GM18502 (cell line): ENCODE data around the gene FARS2.
"Not testable (repeated sequence)": the region's sequence is repeated elsewhere in the genome, so short reads cannot be mapped to it uniquely, and the experiment has no call there.

Source experiments
- ATAC-seq: cut with Tn5 transposase; IDR thresholded peaks from one replicate; pipeline ENCODE4 v1.9.1; 2021; ENCODE audit warnings: mild to moderate bottlenecking; ENCODE audit not compliant: unreplicated experiment, poor library complexity

The FARS2 gene

DNA sequence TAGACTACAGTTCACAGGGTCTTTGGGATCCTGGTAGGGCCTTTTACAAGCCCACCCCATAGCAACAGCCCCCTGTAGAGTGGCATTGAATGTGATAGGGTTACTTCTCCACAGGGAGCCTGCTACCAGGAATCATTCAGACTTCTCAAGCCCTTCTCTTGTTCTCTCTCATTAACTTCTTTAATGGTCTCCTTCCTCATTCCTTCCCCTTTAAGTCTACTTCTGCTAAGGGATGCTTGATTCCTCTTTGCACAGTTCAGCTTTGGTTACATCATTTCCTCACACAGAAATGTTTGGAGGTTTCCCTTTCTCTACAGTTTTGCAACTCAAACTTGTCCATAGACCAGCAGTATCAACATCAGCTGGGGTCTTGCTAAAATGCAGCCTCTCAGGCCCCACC, 437.8 kb downstream of the FARS2 start:
- ATAC-seq = not testable (repeated sequence)

DNA sequence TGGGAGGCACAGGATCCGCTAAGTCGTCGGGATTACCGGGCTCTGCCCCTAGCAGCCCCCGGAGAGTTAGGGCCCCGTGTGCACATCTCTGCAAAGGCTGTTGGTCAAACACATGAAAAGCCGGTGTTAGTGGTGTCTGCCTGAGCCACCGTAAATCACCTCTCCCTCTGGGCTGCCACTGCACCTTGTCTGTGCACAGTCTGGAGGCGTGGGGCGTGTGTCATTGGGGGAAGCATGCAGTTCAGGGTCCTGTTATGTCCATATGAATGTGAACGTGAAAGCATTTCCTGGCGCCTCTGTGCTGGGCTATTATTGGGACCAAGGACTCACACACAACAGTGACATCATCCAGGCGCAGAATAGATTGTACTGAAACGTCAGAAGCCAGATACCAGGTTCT, 439.9 kb downstream of the FARS2 start:
- no peak for ATAC-seq

DNA sequence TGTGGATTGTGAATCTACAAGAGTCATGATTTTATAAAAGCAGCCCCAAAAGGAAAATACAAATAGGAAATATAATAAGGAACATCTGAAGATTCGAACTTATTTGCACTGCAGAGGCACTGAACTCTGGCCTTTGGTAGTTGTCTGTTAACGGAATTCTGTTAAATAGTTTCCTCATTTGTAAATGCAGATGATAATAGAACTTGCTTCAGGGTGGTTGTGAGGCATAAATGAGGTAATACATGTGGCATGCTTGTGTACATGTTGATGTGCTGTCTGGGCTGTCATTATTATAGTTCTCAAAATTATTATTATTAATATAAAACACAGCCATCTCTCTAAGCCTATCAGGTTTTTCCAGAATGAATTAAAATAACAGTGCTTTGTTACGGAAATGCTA, 443.4 kb downstream of the FARS2 start:
- ATAC-seq = no peak

DNA sequence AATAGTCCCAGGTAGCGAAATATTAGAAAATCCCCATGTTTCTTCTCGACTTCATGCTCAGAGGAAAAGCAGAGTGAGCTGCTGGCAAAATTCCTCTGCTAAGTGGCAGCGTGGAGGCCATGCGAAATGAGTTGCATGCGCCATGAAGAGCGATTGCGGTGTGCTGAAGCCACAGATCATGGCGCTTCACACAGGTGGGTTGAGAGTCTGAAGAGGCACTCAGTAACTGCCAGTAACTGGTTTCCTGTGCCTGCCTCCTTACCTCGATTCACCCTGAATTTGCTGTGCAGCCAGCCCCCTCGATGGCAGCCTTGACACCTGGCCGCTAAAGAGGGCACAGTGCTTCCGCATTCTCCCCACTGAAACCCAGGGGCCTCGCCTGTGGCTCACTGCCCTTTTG, 443.9 kb downstream of the FARS2 start:
- no peak for ATAC-seq

DNA sequence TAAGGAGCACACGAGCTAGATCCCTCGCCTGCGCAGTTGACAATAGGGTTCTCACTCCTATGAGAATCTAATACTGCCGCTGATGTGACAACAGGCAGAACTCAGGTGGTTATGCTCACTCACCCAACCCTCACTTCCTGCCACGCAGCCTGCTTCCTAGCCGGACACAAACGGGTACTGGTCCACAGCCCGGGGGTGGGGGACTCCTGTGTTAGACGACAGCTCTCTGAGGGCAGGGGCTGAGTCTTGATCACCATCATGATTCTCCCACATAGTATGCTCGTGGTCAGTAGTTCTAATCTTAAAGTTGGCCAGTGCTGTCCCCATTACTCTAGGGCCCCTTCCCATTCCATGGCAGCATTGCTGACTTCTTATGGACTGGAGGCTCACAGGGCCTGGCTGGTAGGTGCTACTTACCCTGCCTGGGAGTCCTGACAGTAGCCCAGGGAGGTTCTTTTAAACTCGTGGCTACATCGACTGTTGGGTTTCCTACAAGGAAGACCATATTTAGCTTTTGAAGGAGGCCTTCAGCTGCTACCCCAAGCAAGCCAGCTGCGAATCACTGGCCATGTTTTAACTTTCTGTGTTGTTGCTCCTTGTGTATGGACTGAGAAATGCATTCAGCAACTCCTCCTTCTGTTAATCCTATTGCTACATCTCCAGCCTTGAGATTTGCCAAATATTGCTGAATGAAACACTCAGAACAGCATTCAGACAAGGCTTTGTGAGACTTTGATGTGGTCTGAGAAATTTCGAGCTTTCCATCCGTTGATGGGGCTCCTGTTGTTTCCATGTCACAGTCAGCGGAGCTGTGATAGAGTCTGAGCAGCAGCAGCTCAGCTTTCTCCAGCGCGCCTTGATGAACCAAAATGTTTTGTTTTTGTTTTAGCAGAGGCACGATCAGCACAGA, 445.1 kb downstream of the FARS2 start:
- ATAC-seq = no peak

DNA sequence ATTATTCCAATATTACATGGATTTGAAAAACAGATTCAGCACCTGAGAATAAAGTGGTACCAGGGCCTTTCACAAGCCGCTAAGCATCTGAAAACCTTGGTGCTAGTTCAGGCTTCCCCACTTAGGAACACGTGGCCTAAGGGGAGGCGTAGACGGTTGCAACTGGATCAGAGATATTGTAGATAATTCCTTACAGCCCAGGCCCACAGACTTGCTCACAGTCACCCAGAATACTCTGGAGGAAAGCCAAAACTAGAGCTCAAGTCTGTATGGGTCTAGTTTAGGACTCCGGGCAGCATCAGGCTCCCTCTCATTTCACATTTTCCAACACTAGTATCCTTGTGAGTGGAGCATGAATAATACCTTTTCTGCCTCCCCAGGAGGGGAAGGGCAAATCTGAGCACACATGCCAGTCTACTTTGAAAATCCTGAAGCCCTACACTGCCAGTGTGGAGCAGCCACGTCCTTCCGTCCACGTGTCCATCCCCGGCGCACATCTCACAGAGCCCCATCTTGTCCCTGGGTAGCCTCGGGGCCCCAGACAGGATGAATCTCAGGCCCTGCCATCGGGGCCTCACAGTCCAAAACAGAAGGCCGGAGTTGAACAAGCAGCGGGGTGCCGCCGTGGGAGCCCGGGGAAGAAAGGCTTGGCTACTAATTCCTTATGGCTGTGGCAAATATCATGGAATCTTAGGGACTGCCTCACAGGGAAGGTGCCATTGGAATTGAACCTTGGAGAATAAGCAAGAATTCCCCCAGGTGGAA, 446.1 kb downstream of the FARS2 start:
- ATAC-seq = no peak

DNA sequence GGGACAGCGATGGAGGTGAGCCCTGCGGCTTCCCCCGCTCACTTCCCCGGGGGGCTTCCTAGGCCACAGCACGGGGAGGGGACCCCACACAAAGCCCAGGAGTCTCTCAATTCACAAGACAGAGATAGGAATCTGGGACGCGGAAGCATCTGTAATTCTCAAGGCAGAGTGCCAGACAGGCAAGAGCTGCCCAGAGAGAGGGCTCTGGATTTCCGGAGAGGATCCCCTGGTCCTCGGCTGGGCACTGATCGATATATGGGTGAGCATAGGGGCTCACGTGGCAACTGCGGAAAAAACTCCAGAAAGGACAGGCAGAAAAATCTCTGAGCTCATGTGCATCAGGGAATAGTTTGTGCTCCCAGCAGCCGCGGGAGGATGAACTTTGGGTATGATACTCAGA, 449.2 kb downstream of the FARS2 start:
- no peak for ATAC-seq

DNA sequence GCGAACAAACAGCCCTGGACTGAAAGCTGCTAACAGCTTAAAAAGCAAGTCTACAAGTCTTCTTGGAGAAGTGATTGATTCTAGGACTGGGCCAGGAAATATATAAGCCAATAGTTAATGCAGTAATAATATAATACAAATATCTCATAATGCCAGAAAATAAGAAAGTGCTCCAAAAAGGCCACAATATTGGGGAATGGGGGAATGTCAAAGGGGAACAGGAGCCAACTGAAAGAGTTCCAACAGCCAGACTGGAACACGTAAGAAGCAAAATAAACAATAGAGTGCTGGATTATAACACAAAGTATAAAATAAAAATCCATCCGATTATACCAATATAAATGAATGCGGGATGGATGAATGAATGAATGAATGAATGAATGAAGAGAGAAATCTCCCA, 449.6 kb downstream of the FARS2 start:
- no peak for ATAC-seq

DNA sequence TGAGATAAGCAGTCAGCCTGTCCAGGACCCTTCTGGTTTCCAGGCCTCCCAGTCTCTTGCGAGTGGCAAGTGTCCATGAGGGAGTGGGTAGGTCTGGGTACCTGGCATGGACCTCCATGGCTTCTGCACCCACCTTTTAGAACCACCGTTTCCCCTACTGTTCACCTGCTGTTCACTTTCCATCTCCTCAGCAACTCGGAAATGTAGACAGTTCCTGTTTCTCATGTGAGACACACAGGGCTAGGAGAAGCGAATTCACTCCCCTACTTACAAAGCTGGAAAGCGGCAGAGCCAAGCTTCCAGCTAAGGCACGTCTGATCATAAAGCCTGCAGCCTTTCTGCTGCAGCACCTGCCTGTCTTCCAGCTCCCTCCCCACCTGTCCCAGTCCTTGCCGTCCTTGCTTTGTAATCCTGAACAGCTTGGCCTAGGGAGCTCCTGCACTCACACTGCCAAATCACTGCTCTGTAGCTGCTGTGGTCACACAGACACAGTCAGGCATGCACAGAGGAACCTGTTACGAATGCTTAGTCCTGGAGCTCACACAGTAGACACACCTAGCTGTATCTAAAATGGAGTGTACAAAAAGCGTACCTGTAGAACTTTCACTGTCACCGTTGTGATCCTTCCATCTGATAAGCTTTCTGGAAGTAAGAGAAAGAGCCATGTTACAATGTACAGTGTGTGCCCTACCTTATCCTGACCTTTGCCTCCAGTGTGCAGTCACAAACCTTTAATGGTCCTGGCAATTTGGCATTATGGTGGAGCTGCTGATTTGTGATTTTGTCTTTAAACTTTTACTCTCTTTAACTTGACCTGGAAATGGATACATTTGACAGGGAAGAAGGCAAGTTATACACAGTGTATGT, 451.3 kb downstream of the FARS2 start:
- ATAC-seq = no peak

DNA sequence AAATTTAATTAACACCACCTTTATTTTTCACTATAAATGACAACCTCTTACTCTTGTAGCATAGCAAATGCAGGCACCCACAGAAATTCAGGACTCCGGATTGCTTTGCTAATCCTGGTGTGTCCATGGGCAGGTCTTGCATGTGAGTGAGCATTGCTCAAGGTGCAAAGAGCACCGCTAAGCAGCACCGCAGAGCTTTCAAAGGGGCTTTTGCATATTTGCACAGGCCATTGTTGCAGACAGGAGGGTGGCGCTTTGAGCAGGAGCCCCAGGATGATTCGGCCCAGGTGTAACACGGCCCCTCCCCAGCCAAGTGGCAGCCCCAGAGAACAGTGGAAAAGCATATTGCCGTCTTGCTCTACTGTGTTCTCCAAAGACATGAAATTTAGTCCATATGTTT, 452.2 kb downstream of the FARS2 start:
- ATAC-seq = no peak

DNA sequence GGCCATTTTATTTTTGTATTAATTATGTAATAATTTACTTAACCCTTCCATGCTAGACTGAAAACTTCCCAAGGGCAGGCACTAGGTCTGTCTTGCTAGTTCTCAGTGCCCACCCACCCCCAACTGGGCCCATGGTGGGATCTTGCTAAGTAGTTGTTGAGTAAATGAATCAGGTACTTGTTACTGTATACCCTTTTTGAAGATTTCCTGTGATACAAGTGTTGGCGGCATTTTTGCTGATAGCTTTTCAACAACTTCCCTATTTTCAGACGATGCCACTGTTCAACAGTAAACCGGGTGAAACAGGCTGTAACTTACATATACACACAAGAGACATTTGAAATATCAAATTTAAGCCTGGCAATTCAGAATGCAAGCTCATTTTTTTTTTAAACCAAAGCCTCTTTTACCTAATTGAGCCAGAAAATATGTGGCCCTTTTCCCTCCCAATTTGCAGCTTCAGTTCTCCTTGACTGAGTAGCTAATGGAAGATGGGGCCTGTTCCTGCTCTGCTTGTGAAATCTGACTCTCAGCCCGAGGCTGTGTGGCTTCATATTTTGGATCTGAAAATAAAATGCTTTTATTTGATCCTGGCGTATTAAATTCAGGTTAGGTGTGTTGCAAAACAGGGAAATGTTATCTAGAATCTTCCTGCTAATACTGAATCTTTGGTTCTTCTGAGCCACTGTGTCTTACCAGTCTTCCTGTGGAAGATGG, 457.1 kb downstream of the FARS2 start:
- no peak for ATAC-seq

DNA sequence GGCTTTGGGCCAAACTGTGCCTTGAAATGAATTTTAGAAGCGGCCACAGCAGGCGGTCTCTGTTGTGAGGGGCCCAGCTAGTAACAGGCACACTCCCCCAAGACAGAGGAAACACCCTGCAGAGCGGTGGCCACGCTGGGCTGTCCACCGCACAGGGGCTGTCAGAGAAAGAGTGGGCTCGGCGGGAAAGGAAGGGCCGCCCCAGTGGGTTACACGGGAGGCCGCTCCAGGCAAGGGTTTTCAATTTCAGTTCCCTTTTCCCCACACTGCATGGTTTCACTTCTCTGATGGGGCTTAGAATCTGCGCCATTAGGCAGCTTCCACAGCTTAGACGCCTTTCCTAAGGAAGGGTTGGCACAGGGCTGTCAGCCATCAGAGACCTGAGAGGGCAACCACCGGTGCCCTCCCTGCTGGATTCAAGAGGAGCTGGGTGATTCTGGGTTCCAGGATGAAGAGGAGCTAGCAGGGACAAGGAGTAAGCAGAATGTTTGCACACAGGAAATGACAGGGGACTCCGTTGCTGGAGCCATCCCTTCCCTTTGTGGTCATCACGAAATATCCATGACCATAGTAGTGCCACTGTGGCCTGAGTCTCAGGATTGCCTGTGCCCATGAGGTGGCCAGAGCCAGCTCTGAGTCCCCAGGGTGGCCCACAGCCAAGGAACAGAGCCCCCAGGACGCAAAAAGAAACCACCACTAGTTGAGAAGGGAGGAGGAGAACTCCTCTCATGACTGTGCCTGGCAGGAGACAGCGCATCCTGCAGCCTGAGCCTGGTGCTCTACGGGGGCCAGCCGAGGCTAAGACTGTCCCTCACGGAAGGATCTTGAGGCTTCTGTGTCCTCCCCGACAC, 462.8 kb downstream of the FARS2 start:
- peak; percentile 97 for ATAC-seq

DNA sequence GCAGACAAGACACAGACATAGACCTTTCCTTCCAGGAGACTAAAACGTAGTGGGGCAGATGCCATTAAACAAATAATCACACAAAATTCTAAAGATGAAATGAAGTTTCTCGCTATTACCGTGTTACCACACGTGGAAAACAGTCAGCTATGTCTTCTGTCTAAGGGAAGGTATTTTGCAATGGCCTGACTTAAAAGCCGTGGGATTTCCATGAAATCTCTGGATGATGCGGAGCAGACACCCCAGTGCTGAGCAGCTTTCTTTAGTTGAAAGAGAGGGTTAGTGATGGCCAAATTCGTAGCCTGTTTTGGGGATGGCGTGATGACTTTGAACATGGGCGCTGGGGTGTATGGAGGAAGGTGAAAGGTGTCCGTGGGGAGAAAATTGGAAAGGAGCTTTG, 463.6 kb downstream of the FARS2 start:
- ATAC-seq = no peak

DNA sequence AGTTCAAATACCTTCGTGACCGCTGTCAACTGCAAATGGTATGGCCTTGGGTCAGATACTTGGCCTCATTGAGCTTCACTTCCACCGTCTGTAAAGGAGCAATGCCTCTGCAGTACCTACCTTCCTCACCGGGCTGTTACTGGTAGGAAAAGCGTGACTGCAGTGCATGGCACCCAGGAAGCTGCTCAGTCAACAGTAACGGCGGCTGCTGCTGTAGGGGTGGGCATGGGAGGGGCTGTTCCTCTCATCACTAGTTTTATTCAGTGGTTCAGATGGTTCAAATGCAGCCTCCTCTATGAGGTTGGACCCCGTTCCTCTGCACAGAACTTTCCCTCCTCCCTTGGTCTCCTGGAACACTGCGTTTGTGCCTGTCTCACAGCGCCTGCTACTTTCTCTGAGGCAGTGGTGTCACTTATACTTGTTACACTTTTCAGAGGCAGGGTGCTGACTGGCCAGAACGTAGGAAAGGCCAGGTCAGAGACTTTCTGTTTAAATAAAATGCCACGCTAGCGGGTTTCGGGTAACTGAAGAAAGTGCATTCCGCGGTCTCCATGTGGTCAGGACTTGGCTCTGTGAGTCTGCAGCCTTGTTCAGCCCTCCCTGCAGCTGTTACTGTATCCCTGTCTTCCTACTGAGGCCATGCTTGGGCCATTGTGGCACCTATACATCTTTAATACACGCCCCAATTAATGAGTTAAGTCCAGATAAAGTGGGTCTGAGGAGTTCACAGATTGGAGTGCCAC, 465.8 kb downstream of the FARS2 start:
- ATAC-seq = no peak

DNA sequence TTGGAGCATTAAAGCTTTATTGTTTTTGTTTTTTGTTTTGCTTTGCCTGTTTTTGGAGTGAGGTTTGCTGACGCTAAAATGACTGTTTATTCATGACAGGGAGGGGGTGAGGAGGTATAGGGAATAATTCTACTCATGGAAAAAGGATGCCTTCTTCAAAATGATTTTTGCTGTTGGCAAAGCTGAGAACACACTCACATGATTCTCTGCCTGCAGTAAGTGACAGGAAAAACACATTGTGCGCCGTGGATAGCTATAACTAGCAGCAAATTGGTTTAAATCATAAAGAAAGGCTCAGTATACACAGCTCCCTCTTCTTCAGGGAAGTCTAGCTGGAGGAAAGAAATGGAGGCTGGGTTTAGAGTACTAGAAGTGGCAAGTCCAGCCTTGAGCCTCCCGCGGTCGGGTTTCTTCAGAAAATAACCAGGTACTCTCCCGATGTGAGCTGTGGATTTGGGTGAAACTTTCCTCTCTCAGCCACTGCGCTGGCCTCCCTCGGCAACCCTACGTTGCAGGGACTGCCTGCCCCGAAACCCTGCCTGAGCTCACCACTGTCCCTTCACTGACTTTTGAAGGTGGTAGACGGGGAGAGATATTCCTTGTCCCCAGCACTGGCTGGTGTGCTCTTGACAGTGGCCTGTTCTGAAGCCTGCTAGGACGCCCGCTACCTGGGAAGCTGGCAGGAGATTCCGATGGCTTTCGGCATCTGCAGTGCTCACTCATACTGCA, 467.2 kb downstream of the FARS2 start:
- no peak for ATAC-seq

DNA sequence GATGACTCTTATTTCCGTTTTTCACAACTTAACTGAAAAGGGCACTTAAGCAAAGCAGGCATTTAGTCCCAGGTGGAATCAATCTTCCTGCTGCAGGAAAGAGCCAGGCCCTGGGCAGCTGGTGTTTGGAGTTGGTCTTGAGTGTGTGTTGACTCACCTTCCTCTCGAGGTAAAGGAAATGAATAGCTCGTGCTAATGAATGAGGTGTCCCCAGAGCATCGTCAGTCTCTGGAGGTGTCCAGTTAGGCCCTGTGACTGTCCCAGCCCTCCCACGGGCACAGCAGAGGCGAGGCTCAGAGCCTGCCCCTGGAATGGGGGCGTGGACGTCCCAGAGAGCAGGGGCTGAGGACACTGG, 467.7 kb downstream of the FARS2 start:
- ATAC-seq = no peak

DNA sequence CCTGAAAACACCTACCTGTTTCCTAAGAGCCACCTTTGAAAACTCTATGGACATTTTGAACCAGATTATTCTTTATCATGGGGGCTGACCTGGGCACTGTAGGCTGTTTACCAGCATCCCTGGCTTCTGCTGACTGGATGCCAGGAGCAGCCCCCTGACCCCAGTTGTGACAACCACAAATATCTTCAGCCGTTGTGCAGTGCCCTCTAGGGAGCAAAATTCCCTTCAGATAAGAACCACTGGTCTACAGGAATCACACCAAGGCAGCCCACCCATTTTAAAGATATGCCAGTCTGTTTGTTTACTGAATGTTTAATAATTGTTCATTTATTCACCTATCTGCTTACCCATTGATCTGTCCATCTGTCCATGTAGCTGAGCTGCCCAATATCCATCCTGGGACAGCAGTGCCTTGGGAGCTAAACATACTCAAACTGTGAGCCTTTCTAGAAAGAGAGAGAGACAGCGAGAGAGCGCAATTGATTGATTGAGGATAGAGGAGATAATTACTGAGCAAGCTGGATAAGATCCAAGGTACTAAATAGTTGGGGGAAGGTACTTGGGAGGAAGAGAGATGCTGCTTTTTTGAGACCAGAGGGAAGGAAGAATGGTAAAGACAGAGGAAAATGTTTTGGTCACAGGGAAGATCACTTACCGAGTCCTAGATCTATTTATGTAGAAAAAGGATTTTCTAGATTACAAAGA, 468.7 kb downstream of the FARS2 start:
- ATAC-seq = no peak
